Astrocyte of the spinal cord (primary cell): Measurements from ENCODE around the gene SLC26A1.

Experiments used
- DNase-seq: peaks from one replicate; pipeline ENCODE4 v3.0.0; 2011; ENCODE audit warnings: low read depth, low spot score
- H3K4me3 ChIP-seq: 2 replicates; pipeline ENCODE4 v1.5.1; 2011; ENCODE audit warnings: low read depth, mild to moderate bottlenecking, low read length, moderate library complexity
- in situ Hi-C: cut with HindIII; loops from 2 replicates; pipeline ENCODE4 v1.10.0; 2017; ENCODE audit warnings: low sequenced_read_pairs
- TF ChIP-seq, protein P1 (sequence below): IDR thresholded peaks from 2 replicates; pipeline ENCODE4 v1.5.1; 2012; ENCODE audit warnings: low read depth, mild to moderate bottlenecking, low read length, inconsistent platforms

SLC26A1 gene, protein sequence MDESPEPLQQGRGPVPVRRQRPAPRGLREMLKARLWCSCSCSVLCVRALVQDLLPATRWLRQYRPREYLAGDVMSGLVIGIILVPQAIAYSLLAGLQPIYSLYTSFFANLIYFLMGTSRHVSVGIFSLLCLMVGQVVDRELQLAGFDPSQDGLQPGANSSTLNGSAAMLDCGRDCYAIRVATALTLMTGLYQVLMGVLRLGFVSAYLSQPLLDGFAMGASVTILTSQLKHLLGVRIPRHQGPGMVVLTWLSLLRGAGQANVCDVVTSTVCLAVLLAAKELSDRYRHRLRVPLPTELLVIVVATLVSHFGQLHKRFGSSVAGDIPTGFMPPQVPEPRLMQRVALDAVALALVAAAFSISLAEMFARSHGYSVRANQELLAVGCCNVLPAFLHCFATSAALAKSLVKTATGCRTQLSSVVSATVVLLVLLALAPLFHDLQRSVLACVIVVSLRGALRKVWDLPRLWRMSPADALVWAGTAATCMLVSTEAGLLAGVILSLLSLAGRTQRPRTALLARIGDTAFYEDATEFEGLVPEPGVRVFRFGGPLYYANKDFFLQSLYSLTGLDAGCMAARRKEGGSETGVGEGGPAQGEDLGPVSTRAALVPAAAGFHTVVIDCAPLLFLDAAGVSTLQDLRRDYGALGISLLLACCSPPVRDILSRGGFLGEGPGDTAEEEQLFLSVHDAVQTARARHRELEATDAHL

DNA sequence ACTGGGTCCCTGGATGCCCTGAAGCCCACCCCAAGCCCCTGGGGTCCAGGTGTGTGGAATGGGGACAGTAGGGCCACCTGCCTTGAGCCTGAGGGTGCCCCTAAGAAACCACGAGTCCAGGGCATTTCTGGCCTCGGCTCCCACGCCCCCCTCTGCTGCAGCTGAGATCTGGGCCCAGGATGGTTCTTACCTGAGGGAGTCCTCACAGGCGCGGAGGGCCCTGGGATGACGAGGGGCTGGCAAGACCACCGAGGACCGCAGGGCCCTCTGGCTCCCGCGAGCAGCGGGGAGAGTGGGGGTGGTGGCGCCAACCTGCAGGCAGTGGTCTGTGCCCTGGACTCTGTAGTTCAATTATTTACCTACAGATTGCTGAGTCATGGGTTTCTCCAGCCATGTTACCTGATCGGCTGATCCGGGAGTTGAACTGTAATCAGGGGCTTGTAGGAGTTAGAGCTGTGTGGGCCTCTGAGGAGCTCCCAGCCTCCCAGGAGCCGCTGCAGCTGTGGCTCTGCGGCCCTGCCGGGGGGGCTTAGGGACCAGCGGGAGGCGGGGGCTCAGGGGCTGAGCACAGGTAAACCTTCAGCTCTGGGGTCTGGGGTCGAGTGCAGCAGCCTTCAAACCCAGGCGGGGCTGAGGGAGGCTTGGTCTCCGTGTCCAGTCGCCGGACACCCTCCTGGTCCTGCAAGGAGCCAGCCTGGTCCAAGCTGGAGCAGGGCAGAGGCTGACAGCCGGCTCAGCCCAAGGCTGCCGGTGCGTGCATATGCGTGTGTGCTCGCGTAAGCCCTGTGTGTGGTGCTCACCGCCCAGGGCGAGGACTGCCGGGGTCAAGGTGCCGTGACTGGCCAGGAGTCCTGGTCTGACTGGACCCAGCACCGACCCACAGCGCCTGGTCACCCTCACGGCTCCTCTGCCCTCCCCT lies at the start of gene SLC26A1:
TSS of gene SLC26A1 (minus strand) at position 294 of the 919 bp plus-strand sequence. CDS start 1,701 bp downstream, outside the sequence.
- no peak within 1 kb of the TSS for H3K4me3 ChIP-seq
- TF ChIP-seq, protein P1, sequence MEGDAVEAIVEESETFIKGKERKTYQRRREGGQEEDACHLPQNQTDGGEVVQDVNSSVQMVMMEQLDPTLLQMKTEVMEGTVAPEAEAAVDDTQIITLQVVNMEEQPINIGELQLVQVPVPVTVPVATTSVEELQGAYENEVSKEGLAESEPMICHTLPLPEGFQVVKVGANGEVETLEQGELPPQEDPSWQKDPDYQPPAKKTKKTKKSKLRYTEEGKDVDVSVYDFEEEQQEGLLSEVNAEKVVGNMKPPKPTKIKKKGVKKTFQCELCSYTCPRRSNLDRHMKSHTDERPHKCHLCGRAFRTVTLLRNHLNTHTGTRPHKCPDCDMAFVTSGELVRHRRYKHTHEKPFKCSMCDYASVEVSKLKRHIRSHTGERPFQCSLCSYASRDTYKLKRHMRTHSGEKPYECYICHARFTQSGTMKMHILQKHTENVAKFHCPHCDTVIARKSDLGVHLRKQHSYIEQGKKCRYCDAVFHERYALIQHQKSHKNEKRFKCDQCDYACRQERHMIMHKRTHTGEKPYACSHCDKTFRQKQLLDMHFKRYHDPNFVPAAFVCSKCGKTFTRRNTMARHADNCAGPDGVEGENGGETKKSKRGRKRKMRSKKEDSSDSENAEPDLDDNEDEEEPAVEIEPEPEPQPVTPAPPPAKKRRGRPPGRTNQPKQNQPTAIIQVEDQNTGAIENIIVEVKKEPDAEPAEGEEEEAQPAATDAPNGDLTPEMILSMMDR: no peak
- DNase-seq: no peak
- in situ Hi-C loops: no loop called here

DNA sequence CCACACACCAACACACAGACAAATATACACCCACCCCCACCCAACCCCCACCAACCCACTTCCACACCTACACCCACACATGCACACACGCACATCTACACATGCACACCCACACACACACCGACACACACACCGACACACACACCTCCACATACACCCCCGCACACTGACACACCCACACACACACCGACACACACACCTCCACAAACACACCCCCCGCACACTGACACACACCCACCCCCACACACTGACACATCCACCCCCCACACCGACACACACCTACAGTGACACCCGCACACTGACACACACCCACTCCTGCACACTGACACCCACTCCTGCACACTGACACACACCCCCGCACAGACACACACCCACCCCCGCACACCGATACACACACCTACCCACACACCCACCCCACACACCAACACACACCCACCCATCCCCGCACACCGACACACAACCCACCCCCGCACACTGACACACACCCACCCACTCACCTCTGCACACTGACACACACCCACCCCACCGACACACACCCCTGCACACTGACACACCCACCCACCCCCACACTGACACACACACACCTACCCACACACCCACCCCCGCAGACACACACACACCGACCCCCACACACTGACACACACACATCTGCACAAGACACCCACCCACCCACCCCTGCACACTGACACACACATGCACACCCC lies 49.3 kb upstream of the SLC26A1 start:
- in situ Hi-C loops: no loop called here
- TF ChIP-seq, protein P1: no peak
- no peak overlapping the region for H3K4me3 ChIP-seq
- no peak for DNase-seq

DNA sequence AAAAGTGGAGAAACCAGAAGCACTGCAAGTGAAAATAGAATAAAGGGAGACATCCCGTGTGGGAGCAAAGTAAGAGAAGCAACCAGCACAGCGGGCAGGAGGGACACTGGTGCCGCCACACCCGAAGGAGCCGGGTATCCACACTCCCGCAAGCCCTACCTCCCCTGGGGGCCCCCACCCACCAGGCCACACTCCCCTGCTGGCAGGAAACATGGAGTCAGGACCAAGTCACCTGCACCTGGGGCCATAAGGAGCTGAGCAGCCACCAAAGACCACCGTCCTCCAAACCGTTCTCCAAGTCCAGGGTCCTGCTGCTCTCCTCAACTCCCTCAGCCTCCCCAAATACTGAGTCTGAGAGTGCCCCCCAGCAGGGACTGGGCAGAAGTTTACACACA lies 48.7 kb upstream of the SLC26A1 start:
- in situ Hi-C loops: no loop called here
- no peak overlapping the region for H3K4me3 ChIP-seq
- no peak for DNase-seq
- TF ChIP-seq, protein P1: no peak

DNA sequence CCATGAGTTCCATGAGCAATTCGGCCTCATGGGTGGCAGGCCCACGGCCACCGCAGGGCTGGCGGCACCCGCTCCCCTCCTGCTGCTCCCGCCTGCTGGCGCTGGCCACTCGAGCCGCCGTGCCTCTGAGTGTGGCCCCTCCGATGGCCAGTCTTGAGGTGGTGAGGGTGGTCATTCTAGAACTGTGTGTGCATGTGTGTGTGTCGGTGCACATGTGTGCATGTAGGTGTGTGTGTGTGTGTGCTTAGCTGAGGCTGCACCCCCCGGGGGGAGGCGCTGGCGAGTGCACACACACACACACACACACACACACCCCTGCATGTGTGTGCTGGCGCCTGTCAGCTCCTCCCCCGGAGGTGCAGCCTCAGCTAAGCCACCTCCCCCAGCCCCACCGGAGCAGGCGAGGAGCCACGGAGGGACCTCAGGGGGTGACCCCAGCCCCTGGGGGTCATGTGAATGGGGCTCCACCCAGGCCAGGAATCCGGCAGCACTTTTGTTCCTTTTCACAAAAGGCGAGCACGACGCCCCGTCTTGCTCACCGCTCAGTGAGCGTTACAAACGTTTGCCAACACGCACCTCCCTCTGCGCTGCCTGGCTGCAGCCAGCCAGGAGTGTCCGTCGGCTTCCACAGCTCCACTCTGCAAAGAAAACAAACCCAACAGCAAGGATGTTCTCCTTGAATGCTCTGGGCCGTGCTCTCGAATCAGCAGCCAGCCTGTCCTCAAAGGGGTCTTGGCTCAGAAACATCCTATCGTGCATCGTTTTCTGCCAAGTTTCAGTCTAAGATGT lies 48.1 kb upstream of the SLC26A1 start:
- TF ChIP-seq, protein P1: no peak
- no peak overlapping the region for H3K4me3 ChIP-seq
- DNase-seq: peak; percentile 90
- in situ Hi-C loops: no loop called here

DNA sequence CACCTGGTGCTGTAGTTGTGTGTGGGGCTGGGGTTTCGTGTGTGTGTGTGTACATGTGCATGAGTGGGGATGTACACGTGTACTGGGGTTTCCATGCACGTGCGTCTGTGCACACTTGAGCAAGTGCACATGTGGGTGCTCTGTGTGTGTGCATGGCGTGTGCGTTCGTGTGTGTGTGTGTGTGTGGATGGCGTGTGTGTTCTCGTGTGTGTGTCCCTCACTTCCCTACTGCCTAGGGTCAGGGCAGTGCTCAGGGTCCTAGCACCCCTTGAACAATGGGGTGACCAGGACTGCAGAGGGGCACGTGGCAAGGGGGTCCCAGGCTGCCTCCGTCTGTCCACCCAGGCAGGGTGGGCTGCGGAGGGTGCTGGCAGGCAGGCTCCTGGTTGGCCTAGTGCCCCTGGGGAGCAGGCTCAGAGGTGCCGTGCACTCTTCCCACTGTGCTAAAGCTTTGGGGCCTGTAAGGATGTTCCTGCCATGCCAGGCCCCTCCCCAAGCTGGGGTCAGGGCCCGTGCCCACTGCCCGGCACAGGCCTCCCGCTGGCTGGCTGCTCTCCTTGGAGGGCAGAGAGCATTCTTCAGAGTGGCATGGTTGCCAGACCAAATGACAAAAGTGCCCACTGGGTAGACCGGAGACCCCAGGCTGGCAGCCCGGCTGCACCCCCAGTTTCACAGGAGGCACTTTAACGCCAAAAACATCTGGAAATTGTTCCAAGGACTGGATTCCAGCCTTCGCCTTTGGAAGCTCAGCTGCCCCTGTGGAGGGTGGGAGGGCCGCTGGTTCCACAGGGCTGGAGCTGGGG lies 47.3 kb upstream of the SLC26A1 start:
- in situ Hi-C loops: no loop called here
- DNase-seq: no peak

More for the DNA sequence above, 47.3 kb upstream of the SLC26A1 start:
- TF ChIP-seq, protein P1: no peak
- H3K4me3 ChIP-seq: no peak overlapping the region
